DMS114 treated with DMSO at 0.1 percent for 48 hours (cell line): ENCODE measurements around the gene FRYL.
"Not testable (repeated sequence)": the region's sequence is repeated elsewhere in the genome, so short reads cannot be mapped to it uniquely, and the experiment has no call there.

Experiments used
- DNase-seq: peaks from one replicate; lab custom pipeline; 2025; ENCODE audit not compliant: unreplicated experiment; lab: John Stamatoyannopoulos, UW

Gene FRYL

GRCh38 chr4:48704091-48704802 is 75.8 kb downstream of the FRYL start:
- DNase-seq: no peak

- DNase-seq: no peak
These were observed 80.6 kb downstream of the FRYL start for GRCh38 chr4:48699475-48699874.

GRCh38 chr4:48698029-48698971 is 81.8 kb downstream of the FRYL start:
- no peak for DNase-seq

- not testable (repeated sequence) for DNase-seq
These were observed 82.6 kb downstream of the FRYL start for GRCh38 chr4:48697516-48697915.

- DNase-seq: no peak
These were observed 85.3 kb downstream of the FRYL start for GRCh38 chr4:48694824-48695223.

GRCh38 chr4:48693856-48694574 is 86.1 kb downstream of the FRYL start:
- DNase-seq: no peak

- DNase-seq: no peak
These were observed 87.2 kb downstream of the FRYL start for GRCh38 chr4:48692897-48693296.

GRCh38 chr4:48692044-48692443 is 88.0 kb downstream of the FRYL start:
- no peak for DNase-seq

- no peak for DNase-seq
These were observed 91.1 kb downstream of the FRYL start for GRCh38 chr4:48688953-48689352.

- DNase-seq: no peak
These were observed 92.6 kb downstream of the FRYL start for GRCh38 chr4:48687313-48688051.

- no peak for DNase-seq
These were observed 93.7 kb downstream of the FRYL start for GRCh38 chr4:48686369-48686768.

GRCh38 chr4:48683784-48684666 is 96.1 kb downstream of the FRYL start:
- no peak for DNase-seq

- DNase-seq: not testable (repeated sequence)
These were observed 97.2 kb downstream of the FRYL start for GRCh38 chr4:48682870-48683269.

- no peak for DNase-seq
These were observed 98.2 kb downstream of the FRYL start for GRCh38 chr4:48681856-48682255.

GRCh38 chr4:48680848-48681568 is 99.1 kb downstream of the FRYL start:
- DNase-seq: no peak

- DNase-seq: no peak
These were observed 106.5 kb downstream of the FRYL start for GRCh38 chr4:48673537-48673936.

- DNase-seq: no peak
These were observed 109.5 kb downstream of the FRYL start for GRCh38 chr4:48670587-48670986.

GRCh38 chr4:48669086-48669485 is 111.0 kb downstream of the FRYL start:
- DNase-seq: no peak
